Ishikawa (cell line): Measurements from ENCODE around the gene SRRT.

Source experiments
- CREB1 ChIP-seq: IDR thresholded peaks from 2 replicates; pipeline ENCODE4 v1.6.1; 2012; ENCODE audit warnings: low read depth
- EGR1 ChIP-seq: IDR thresholded peaks from 2 replicates; pipeline ENCODE4 v1.6.1; 2012
- EP300 ChIP-seq: IDR thresholded peaks from 2 replicates; pipeline ENCODE4 v1.6.1; 2012; ENCODE audit warnings: borderline replicate concordance
- REST ChIP-seq: IDR thresholded peaks from 2 replicates; pipeline ENCODE4 v1.6.1; 2012; ENCODE audit warnings: low read depth, mild to moderate bottlenecking
- TAF1 ChIP-seq: IDR thresholded peaks from 2 replicates; pipeline ENCODE4 v1.6.1; 2012; ENCODE audit warnings: low read depth, mild to moderate bottlenecking
- YY1 ChIP-seq: IDR thresholded peaks from 2 replicates; pipeline ENCODE4 v1.6.1; 2012; ENCODE audit warnings: low read depth
- ZBTB7A ChIP-seq: IDR thresholded peaks from 2 replicates; pipeline ENCODE4 v1.6.1; 2012; ENCODE audit warnings: low read depth

DNA sequence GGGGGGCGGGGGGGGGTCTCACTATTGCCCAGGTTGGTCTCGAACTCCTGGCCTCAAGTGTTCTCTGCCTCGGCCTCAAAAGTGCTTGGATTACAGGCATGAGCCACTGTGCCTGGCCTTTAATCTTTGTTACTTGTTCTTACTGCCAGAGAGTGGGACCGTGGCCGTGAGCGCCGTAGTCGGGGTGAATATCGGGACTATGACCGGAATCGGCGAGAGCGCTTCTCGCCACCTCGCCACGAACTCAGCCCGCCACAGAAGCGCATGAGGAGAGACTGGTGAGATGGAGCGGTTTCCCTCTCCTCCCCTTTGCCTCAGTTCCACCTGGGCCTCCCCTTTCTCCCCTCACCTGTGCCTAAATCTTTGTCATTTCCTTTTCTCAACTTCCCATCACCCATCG, 6.2 kb downstream of the SRRT start:
- TF ChIP-seq ZBTB7A (no peak), EGR1 (no peak), CREB1 (no peak), YY1 (no peak), REST (no peak), TAF1 (no peak), EP300 (no peak)
